Spinal cord (tissue), 10 donors: ENCODE measurements around the gene ATP11B. TPM values are rescaled to one million over a fixed set of nuclear protein-coding genes. Genes with fewer than 3 reads are reported as not detected.

Experiments
- DNase-seq, 6 donors: peaks; one replicate each; pipeline versions ENCODE4 v3.0.0 to v3.0.0-alpha.2; 2013 to 2015; ENCODE audit warnings: low spot score in 6 of 6, low read depth in 4 of 6
- H3K27ac ChIP-seq: one replicate; pipeline ENCODE4 v1.5.1; 2013; ENCODE audit warnings: low read depth, low read length, control low read depth
- H3K27me3 ChIP-seq: one replicate; pipeline ENCODE4 v1.6.1; 2013; ENCODE audit warnings: low read length; ENCODE audit not compliant: control insufficient read depth, insufficient read depth
- H3K36me3 ChIP-seq: one replicate; pipeline ENCODE4 v1.6.1; 2013; ENCODE audit warnings: low read length; ENCODE audit not compliant: control insufficient read depth, insufficient read depth
- H3K4me1 ChIP-seq: one replicate; pipeline ENCODE4 v1.6.1; 2013; ENCODE audit warnings: low read length; ENCODE audit not compliant: control insufficient read depth, insufficient read depth
- H3K4me3 ChIP-seq: one replicate; pipeline ENCODE4 v1.5.1; 2013; ENCODE audit warnings: low read depth, low read length, control low read depth
- H3K9me3 ChIP-seq: one replicate; pipeline ENCODE4 v1.6.1; 2013; ENCODE audit warnings: low read length; ENCODE audit not compliant: control insufficient read depth, insufficient read depth
- WGBS: methylation state at CpG from one replicate; pipeline ENCODE4 v1.1.5; 2013; ENCODE audit warnings: missing lambda C conversion rate; ENCODE audit not compliant: insufficient coverage; 5-methylcytosine and 5-hydroxymethylcytosine counted together
- polyA plus RNA-seq, 2 donors: library from polyadenylated mRNA; unstranded; fragments of 120-200 nt; gene quantifications; one replicate each; pipeline ENCODE4 v1.2.1, GENCODE V29; 2013; ENCODE audit not compliant: insufficient read length in 2 of 2
- total RNA-seq, 2 donors: library from RNA; depleted of rRNA in 1 of 2; stranded (reverse); fragments of 120-200 nt in 1 of 2; fragments of >200 nt in 1 of 2; gene quantifications; one replicate each; pipeline versions ENCODE4 v1.2.3 to v1.2.4, GENCODE V29; 2013 to 2014
- donor health status: healthy.

Gene ATP11B
- total and polyA plus RNA-seq, 4 donors, result 18.3 to 98.8 (median 45.2) TPM

GRCh38 chr3:182970811-182971418 is 177.6 kb downstream of the ATP11B start:
- Histone ChIP-seq H3K4me3 (no peak overlapping the region), H3K27ac (no peak overlapping the region), H3K27me3 (no peaks in the 10 kb centered on the region), H3K9me3 (no peaks in the 10 kb centered on the region), H3K4me1 (no peaks in the 10 kb centered on the region), H3K36me3 (peaks cover 2% of the 10 kb centered on the region)
- no peak for DNase-seq
- no CpG with 5 or more reads among the region's 3 CpGs for WGBS

Other genes with a start within 250 kb of the ATP11B start
- 10 to 100 TPM; 41.5 to 78.8 TPM for gene DCUN1D1, start 187.0 kb downstream of the ATP11B start, total RNA-seq
- gene DCUN1D1, start 187.0 kb downstream of the ATP11B start, polyA plus RNA-seq, result 10 to 100 TPM; 29.1 to 46.9 TPM